ENCODE measurements around the gene HOOK1.
"Not testable (repeated sequence)": the region's sequence is repeated elsewhere in the genome, so short reads cannot be mapped to it uniquely, and the experiment has no call there.

The HOOK1 gene

DNA sequence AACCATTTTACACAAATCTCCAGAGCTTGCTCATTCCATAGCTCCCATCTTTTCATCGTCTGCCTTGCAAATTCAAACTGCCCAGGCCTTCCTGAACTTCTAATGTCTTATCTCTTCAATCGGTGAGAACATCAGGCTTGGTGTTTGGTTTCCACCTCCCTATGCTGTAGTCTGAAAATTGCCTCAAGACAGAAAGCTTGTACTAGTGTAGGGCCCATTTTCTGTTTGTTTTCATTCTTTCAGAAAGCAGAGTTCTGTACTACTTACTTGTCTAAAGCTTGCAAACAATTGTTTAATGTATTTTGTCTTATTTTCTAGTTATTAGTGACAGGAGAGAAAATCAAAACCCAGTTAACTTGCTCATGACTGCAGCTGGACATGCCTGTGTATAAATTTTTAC, 16.8 kb downstream of the HOOK1 start:
- DNase-seq = no peak
- H3K4me3 ChIP-seq (ENCODE audit: low read depth, low read length) = no peak overlapping the region
- no peaks in the 10 kb centered on the region for H3K27me3 ChIP-seq (replicated peaks)
- no peak overlapping the region for H3K27ac ChIP-seq
- in situ Hi-C loops (cut with HindIII; ENCODE audit: low pct_ligation_motif_present, low sequenced_read_pairs) = no loop called here
- TF ChIP-seq, protein P1, sequence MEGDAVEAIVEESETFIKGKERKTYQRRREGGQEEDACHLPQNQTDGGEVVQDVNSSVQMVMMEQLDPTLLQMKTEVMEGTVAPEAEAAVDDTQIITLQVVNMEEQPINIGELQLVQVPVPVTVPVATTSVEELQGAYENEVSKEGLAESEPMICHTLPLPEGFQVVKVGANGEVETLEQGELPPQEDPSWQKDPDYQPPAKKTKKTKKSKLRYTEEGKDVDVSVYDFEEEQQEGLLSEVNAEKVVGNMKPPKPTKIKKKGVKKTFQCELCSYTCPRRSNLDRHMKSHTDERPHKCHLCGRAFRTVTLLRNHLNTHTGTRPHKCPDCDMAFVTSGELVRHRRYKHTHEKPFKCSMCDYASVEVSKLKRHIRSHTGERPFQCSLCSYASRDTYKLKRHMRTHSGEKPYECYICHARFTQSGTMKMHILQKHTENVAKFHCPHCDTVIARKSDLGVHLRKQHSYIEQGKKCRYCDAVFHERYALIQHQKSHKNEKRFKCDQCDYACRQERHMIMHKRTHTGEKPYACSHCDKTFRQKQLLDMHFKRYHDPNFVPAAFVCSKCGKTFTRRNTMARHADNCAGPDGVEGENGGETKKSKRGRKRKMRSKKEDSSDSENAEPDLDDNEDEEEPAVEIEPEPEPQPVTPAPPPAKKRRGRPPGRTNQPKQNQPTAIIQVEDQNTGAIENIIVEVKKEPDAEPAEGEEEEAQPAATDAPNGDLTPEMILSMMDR (IDR thresholded peaks at IDR 0.05; ENCODE audit: low read depth, low read length, missing control alignments) = no peak
- H3K36me3 ChIP-seq (replicated peaks) = no peaks in the 10 kb centered on the region

DNA sequence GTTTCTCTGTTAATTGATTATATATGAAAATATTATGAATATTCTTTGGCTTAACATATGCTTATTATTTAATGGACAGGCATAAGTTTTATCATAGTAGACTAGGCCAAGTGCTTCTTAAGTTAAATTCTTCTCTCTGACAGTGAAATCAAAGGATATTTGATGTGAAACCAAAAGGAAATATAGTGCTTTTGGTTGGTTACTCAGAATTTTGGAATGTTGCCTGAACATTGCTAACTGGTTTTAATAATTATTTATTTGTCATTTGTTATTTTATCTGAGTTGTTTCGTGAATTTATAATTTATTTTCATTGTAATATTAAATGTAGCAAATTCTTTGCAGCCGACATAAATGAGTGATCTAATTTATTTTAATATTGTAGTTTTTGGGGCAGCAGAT, 18.3 kb downstream of the HOOK1 start:
- in situ Hi-C loops (cut with HindIII; ENCODE audit: low pct_ligation_motif_present, low sequenced_read_pairs) = no loop called here
- Histone ChIP-seq H3K36me3 (replicated peaks) (no peaks in the 10 kb centered on the region), H3K27ac (no peak overlapping the region), H3K27me3 (replicated peaks) (no peaks in the 10 kb centered on the region), H3K4me3 (ENCODE audit: low read depth, low read length) (no peak overlapping the region)
- TF ChIP-seq, protein P1 (IDR thresholded peaks at IDR 0.05; ENCODE audit: low read depth, low read length, missing control alignments) = no peak
- no peak for DNase-seq

DNA sequence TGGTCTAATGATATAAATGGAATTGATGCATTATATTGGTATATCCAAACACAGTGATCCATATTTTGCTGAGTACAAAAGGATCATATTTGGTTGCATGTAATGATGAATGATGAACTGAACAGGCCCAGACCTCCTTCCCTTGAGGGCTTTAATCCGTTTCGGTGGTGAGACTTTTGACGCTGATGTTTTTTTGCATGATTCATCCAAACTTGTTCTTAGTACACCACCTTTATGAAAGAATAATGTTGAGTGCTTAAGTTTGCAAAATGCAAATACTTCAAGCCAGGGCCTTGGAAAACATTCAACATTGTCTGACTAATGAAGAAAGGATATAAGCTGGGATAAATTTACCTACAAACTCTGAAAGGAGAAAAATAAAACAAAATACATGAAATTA, 19.2 kb downstream of the HOOK1 start:
- Histone ChIP-seq H3K4me3 (ENCODE audit: low read depth, low read length) (no peak overlapping the region), H3K27ac (no peak overlapping the region), H3K36me3 (replicated peaks) (no peaks in the 10 kb centered on the region), H3K27me3 (replicated peaks) (no peaks in the 10 kb centered on the region)
- in situ Hi-C loops (cut with HindIII; ENCODE audit: low pct_ligation_motif_present, low sequenced_read_pairs) = no loop called here
- TF ChIP-seq, protein P1 (IDR thresholded peaks at IDR 0.05; ENCODE audit: low read depth, low read length, missing control alignments) = no peak
- no peak for DNase-seq

DNA sequence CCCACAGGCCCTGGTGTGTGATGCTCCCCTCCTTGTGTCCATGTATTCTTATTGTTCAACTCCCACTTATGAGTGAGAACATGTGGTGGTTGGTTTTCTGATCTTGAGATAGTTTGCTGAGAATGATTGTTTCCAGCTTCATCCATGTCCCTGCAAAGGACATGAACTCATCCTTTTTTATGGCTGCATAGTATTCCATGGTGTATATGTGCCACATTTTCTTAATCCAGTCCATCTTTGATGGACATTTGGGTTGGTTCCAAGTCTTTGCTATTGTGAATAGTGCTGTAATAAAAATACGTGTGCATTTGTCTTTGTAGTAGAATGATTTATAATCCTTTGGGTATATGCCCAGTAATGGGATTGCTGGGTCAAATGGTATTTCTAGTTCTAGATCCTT, 23.1 kb downstream of the HOOK1 start:
- in situ Hi-C loops (cut with HindIII; ENCODE audit: low pct_ligation_motif_present, low sequenced_read_pairs); H3K27ac ChIP-seq; H3K36me3 ChIP-seq (replicated peaks); H3K4me3 ChIP-seq (ENCODE audit: low read depth, low read length); DNase-seq; H3K27me3 ChIP-seq (replicated peaks): not testable (repeated sequence)

DNA sequence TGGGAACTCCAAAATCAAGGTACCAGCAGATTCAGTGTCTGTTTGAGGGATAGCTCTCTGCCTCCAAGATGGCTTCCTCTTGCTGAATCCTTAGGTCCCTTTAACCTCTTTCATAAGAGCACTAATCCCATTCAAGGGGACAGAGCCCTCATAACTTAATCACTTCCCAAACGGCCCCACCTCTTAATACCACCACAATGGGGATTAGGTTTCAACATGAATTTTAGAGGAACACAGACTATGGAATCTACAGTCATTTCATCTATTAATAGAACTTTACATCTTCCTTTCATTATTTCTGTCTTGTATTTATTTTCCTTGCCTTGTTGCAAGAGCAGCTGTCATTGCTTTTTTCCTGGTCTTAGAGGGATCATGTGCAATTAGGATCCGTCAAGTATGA, 30.3 kb downstream of the HOOK1 start:
- TF ChIP-seq, protein P1 (IDR thresholded peaks at IDR 0.05; ENCODE audit: low read depth, low read length, missing control alignments) = no peak
- DNase-seq = no peak
- Histone ChIP-seq H3K4me3 (ENCODE audit: low read depth, low read length) (no peak overlapping the region), H3K36me3 (replicated peaks) (no peaks in the 10 kb centered on the region), H3K27ac (no peak overlapping the region), H3K27me3 (replicated peaks) (no peaks in the 10 kb centered on the region)
- in situ Hi-C loops (cut with HindIII; ENCODE audit: low pct_ligation_motif_present, low sequenced_read_pairs) = no loop called here

DNA sequence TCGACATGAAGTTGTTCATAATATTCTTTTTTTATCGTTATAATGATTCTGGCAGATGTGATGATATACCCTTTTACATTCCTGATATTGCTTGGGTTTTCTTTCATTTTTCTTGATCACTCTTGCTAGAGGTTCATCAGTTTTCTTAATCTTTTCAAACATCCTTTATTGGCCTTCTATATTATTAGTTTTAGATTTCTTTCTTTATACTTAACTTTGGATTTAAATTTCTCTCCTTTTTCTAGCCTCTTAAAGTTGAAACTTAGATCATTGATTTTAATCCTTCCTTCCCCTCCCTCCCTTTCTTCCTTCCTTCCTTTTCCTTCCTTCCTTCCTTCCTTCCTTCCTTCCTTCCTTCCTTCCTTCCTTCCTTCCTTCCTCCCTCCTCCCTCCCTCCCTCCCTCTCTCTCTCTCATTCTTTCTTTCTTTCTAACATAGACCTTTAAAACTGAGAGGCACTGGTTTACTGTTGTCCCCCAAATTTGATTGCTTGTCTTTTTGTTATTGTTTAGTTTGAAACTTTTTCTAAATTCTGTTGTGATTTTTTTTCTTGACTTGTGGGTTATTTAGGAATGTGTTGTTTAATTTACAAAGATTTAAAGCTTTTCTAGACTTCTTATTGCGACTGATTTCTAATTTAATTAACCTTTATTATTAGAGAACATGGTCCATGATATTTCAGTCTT, 31.6 kb downstream of the HOOK1 start:
- no peak for DNase-seq
- Histone ChIP-seq H3K27ac (no peak overlapping the region), H3K27me3 (replicated peaks) (no peaks in the 10 kb centered on the region), H3K36me3 (replicated peaks) (no peaks in the 10 kb centered on the region), H3K4me3 (ENCODE audit: low read depth, low read length) (no peak overlapping the region)
- in situ Hi-C loops (cut with HindIII; ENCODE audit: low pct_ligation_motif_present, low sequenced_read_pairs) = no loop called here
- TF ChIP-seq, protein P1 (IDR thresholded peaks at IDR 0.05; ENCODE audit: low read depth, low read length, missing control alignments) = no peak

Measured in brain microvascular endothelial cell (primary cell).